Measurements from ENCODE around the gene SLCO2A1.

DNA sequence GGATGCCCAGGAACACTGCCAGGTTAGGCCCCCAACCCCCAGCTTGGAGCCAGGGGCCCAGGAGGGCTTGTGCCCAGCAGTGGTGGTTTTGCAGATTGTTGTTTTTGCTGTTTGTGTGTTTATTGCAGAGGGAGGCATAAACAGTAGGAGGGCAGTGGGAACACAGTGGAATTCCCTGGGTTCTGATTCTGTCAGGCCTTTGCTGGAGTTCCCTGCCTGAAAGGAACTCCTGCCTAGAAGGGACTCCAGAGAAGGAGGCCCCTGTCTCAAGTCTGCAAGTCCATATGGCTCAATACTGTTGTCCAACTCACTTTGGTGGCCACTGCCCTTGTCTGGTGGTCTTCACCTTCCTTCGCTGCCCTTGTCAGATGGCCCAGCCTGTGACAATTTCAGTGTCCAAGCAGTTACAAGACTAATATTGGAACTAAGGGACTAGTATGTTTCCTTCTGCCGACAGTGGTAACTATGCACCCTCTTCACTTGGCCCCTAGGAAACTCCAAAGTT lies 86.6 kb downstream of the SLCO2A1 start:
- TF ChIP-seq, protein P1, sequence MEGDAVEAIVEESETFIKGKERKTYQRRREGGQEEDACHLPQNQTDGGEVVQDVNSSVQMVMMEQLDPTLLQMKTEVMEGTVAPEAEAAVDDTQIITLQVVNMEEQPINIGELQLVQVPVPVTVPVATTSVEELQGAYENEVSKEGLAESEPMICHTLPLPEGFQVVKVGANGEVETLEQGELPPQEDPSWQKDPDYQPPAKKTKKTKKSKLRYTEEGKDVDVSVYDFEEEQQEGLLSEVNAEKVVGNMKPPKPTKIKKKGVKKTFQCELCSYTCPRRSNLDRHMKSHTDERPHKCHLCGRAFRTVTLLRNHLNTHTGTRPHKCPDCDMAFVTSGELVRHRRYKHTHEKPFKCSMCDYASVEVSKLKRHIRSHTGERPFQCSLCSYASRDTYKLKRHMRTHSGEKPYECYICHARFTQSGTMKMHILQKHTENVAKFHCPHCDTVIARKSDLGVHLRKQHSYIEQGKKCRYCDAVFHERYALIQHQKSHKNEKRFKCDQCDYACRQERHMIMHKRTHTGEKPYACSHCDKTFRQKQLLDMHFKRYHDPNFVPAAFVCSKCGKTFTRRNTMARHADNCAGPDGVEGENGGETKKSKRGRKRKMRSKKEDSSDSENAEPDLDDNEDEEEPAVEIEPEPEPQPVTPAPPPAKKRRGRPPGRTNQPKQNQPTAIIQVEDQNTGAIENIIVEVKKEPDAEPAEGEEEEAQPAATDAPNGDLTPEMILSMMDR (IDR thresholded peaks at IDR 0.05) = no peak
- TF ChIP-seq POLR2A (IDR thresholded peaks at IDR 0.05) = no peak

All from breast epithelium (tissue), 3 donors.